PFSK-1 (cell line): ENCODE data around the gene DISP3.

Experiments
- FOXP2 ChIP-seq: optimal IDR thresholded peaks from 2 replicates; pipeline ENCODE3; 2011; ENCODE audit warnings: borderline replicate concordance, control low read depth, inconsistent platforms; ENCODE audit not compliant: insufficient read depth; ENCODE audit errors: extremely low read length, extremely low read depth
- POLR2AphosphoS5 ChIP-seq: IDR thresholded peaks from 2 replicates; pipeline ENCODE4 v1.6.1; 2012; ENCODE audit warnings: low read depth, mild to moderate bottlenecking, control low read depth, low read length, moderate library complexity
- SIN3A ChIP-seq: IDR thresholded peaks from 2 replicates; pipeline ENCODE4 v1.6.1; 2012; ENCODE audit warnings: mild to moderate bottlenecking, low read length, moderate library complexity, borderline replicate concordance; ENCODE audit not compliant: insufficient read depth
- TAF1 ChIP-seq: IDR thresholded peaks from 2 replicates; pipeline ENCODE4 v1.6.1; 2012; ENCODE audit warnings: low read length, control low read depth, borderline replicate concordance; ENCODE audit not compliant: insufficient read depth
- TF ChIP-seq, protein P1 (sequence below), 2 experiments: IDR thresholded peaks; 2 replicates each; pipeline versions ENCODE4 v1.6.1 to v1.8.0; 2011 to 2012; ENCODE audit warnings: low read depth in 2 of 2, low read length in 2 of 2, control low read depth in 1 of 2, inconsistent platforms in 1 of 2, mild to moderate bottlenecking in 1 of 2, moderate library complexity in 1 of 2; ENCODE audit not compliant: insufficient read depth in 1 of 2

DISP3 gene

DNA sequence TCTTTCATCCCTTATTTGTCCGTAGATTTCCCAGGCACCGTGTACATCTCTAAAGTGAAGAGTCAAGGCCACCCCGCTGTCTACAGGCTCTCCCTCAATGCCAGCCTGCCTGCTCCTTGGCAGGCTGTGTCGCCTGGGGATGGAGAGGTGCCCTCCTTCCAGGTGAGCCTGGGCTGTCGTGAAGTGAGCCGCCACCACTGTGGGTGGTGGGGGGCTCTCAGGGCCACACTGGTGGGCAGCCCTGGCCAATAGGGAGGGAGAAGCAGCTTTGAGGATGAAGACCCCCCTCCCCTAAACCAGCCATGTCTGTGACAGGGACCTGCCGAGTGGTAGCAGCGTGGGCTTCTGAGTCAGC, 46.2 kb downstream of the DISP3 start:
- TF ChIP-seq TAF1 (no peak), POLR2AphosphoS5 (no peak), FOXP2 (no peak), SIN3A (no peak)
- TF ChIP-seq, protein P1, sequence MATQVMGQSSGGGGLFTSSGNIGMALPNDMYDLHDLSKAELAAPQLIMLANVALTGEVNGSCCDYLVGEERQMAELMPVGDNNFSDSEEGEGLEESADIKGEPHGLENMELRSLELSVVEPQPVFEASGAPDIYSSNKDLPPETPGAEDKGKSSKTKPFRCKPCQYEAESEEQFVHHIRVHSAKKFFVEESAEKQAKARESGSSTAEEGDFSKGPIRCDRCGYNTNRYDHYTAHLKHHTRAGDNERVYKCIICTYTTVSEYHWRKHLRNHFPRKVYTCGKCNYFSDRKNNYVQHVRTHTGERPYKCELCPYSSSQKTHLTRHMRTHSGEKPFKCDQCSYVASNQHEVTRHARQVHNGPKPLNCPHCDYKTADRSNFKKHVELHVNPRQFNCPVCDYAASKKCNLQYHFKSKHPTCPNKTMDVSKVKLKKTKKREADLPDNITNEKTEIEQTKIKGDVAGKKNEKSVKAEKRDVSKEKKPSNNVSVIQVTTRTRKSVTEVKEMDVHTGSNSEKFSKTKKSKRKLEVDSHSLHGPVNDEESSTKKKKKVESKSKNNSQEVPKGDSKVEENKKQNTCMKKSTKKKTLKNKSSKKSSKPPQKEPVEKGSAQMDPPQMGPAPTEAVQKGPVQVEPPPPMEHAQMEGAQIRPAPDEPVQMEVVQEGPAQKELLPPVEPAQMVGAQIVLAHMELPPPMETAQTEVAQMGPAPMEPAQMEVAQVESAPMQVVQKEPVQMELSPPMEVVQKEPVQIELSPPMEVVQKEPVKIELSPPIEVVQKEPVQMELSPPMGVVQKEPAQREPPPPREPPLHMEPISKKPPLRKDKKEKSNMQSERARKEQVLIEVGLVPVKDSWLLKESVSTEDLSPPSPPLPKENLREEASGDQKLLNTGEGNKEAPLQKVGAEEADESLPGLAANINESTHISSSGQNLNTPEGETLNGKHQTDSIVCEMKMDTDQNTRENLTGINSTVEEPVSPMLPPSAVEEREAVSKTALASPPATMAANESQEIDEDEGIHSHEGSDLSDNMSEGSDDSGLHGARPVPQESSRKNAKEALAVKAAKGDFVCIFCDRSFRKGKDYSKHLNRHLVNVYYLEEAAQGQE (IDR thresholded peaks at IDR 0.05; ENCODE audit: insufficient read depth in 1 of 2, low read depth in 2 of 2, low read length in 2 of 2) = no peak

DNA sequence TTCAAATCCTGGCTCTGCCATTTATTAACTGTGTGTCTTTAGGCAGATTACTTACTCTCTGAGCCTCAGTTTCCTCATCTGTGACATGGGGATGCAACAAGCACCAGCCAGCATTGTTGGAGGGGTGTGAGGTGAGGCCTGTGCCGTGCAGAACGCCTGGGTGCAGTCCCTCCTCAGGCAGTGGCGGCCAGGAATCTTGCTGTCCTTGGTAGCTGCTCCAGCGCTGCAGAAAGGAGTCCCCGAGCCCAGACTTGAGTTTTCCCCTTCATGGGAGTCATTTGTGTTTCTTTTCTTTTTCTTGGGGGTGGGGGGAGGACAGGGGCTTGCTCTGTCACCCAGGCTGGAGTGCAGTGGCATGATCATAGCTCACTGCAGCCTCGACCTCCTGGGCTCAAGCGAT, 46.6 kb downstream of the DISP3 start:
- TF ChIP-seq FOXP2 (no peak), TAF1 (no peak), SIN3A (no peak), POLR2AphosphoS5 (no peak)
- TF ChIP-seq, protein P1 (IDR thresholded peaks at IDR 0.05; ENCODE audit: insufficient read depth in 1 of 2, low read depth in 2 of 2, low read length in 2 of 2) = no peak

DNA sequence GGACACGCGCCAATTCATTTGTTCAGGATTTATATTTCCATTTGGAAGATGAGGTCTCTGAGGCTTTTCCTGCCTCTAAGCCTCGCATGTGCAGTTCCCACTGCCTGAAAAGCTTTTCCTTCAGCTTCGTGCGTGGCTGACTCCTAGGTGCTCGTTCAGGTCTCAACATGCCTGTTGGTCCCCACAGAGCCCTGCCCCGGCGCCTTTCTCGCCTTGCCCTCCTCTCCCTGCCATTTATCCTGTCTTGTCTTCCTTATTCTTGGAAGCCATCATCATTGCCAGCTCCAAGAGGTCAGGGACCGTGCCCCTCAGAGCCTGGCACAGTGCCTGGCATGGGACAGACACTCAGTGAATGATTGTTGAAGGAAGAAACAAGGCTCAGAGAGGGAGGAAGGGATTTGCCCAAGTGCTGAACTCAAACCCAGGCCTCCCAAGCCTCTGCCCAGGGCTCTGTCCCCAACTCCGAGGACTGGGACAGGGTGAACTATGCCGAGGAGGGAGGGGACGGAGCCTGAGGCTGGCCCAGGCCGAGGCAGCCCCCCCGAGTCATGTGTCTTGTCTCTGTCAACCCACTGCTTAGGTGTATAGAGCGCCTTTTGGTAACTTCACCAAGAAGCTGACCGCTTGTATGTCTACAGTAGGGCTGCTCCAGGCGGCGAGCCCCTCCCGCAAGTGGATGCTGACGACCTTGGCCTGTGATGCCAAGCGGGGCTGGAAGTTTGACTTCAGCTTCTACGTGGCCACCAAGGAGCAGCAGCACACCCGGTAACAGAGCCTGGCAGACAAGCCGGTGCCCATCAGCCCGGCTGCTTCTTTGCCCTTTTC, 47.3 kb downstream of the DISP3 start:
- TF ChIP-seq TAF1 (no peak), POLR2AphosphoS5 (no peak), SIN3A (no peak), FOXP2 (no peak)
- TF ChIP-seq, protein P1 (IDR thresholded peaks at IDR 0.05; ENCODE audit: insufficient read depth in 1 of 2, low read depth in 2 of 2, low read length in 2 of 2) = no peak

DNA sequence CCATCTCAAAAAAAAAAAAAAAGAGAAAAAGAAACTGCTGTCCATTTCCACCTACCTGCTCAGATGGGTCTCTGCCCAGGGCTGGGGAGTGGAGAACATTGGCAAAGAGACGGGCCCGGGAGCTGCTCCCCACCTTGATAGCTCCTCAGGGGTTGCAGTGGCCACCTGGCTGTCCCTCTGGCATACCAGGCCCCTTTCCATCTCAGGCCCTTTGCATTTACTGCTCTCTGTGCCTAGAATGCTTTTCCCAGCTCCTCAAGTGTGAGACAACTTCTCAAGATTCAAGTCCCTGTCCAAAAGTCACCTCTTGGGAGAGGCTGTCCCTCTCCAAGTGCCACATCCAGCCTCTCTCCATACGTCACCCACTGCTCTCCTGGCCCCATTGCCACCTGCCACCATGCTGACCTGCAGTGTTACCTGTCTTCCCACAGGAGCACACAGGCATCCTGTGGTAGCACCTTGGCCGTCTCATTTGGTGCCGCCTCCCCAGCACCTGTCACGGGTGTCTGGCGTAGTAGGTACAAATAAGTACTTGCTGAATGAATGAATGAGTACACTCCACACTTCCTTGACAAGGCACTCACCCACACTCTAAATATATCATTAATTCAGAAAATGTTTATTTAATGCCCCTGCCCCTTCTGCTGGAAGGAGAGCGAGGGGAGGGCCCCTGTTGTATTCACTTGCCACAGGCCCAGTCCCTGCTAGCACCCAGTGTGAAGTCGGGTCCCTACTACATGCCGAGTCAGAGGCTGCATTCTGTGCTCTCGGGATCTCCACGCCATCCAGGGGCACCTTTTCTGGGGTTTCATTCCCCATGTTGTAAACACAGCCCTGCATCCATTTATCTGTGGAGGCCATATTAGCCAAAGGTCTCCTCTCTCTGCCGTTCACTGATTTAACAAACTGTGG, 48.8 kb downstream of the DISP3 start:
- TF ChIP-seq POLR2AphosphoS5 = no peak
- TF ChIP-seq FOXP2 = no peak
- TF ChIP-seq, protein P1 (IDR thresholded peaks at IDR 0.05; ENCODE audit: insufficient read depth in 1 of 2, low read depth in 2 of 2, low read length in 2 of 2) = no peak
- TF ChIP-seq SIN3A = no peak
- TF ChIP-seq TAF1 = no peak
